Mesendoderm (in vitro differentiated cells): Measurements from ENCODE around the gene HEBP1.

Experiments used
- DNase-seq: peaks from one replicate; pipeline ENCODE4 v3.0.0; 2013
- H2AK5ac ChIP-seq: 2 replicates; pipeline ENCODE4 v1.6.1; 2013; ENCODE audit warnings: low read length, inconsistent platforms
- H2BK120ac ChIP-seq: 2 replicates; pipeline ENCODE4 v1.6.1; 2013; ENCODE audit warnings: low read depth, mild to moderate bottlenecking, low read length, moderate library complexity, mixed read lengths
- H2BK15ac ChIP-seq: replicated peaks from 2 replicates; pipeline ENCODE4 v1.6.1; 2013; ENCODE audit warnings: low read depth, mild to moderate bottlenecking, moderate library complexity
- H2BK5ac ChIP-seq: 2 replicates; pipeline ENCODE4 v1.6.1; 2013; ENCODE audit warnings: low read length, inconsistent platforms
- H3K18ac ChIP-seq: 2 replicates; pipeline ENCODE4 v1.6.1; 2013; ENCODE audit warnings: mild to moderate bottlenecking, low read length, mixed read lengths
- H3K23ac ChIP-seq: one replicate; pipeline ENCODE4 v1.6.1; 2013; ENCODE audit warnings: low read length
- H3K27ac ChIP-seq: 2 replicates; pipeline ENCODE4 v1.5.1; 2013; ENCODE audit warnings: low read depth, mild to moderate bottlenecking, inconsistent platforms, low read length, moderate library complexity
- H3K27me3 ChIP-seq: 2 replicates; pipeline ENCODE4 v1.6.1; 2013; ENCODE audit warnings: low read length, control low read depth, mild to moderate bottlenecking, inconsistent platforms; ENCODE audit not compliant: insufficient read depth, poor library complexity
- H3K36me3 ChIP-seq: 2 replicates; pipeline ENCODE4 v1.6.1; 2013; ENCODE audit warnings: low read length, inconsistent platforms; ENCODE audit not compliant: control insufficient read depth, insufficient read depth
- H3K4ac ChIP-seq: one replicate; pipeline ENCODE4 v1.6.1; 2013; ENCODE audit warnings: low read depth, mild to moderate bottlenecking, low read length, moderate library complexity
- H3K4me1 ChIP-seq: 2 replicates; pipeline ENCODE4 v1.6.1; 2013; ENCODE audit warnings: low read depth, low read length, inconsistent platforms; ENCODE audit not compliant: control insufficient read depth
- H3K4me2 ChIP-seq: 2 replicates; pipeline ENCODE4 v1.6.1; 2013; ENCODE audit warnings: low read length
- H3K4me3 ChIP-seq: 2 replicates; pipeline ENCODE4 v1.5.1; 2013; ENCODE audit warnings: mild to moderate bottlenecking, low read length
- H3K56ac ChIP-seq: one replicate; pipeline ENCODE4 v1.6.1; 2013; ENCODE audit warnings: low read length
- H3K79me1 ChIP-seq: 2 replicates; pipeline ENCODE4 v1.6.1; 2013; ENCODE audit warnings: low read length, inconsistent platforms
- H3K79me2 ChIP-seq: 2 replicates; pipeline ENCODE4 v1.6.1; 2013; ENCODE audit warnings: mild to moderate bottlenecking, low read length; ENCODE audit not compliant: control insufficient read depth, insufficient read depth
- H3K9ac ChIP-seq: 2 replicates; pipeline ENCODE4 v1.6.1; 2013; ENCODE audit warnings: low read length, inconsistent platforms
- H4K5ac ChIP-seq: one replicate; pipeline ENCODE4 v1.6.1; 2013; ENCODE audit warnings: low read length
- H4K8ac ChIP-seq: one replicate; pipeline ENCODE4 v1.6.1; 2013; ENCODE audit warnings: low read depth, mild to moderate bottlenecking, control low read depth, low read length, moderate library complexity
- WGBS: extraction: QIAGEN DNeasy Blood & Tissue Kit; methylation state at CpG from one replicate; pipeline ENCODE4 v1.1.7; 2013; ENCODE audit warnings: low lambda C conversion rate, missing lambda C conversion rate; ENCODE audit not compliant: insufficient coverage; ENCODE audit errors: extremely low coverage; 5-methylcytosine and 5-hydroxymethylcytosine counted together

Gene HEBP1

GRCh38 chr12:13023811-13024530, 23.9 kb upstream of the HEBP1 start:
- Histone ChIP-seq H2BK5ac (no peak overlapping the region), H2BK120ac (no peak overlapping the region), H2AK5ac (no peak overlapping the region), H3K27ac (no peak overlapping the region), H4K5ac (no peak overlapping the region), H3K79me2 (no peaks in the 10 kb centered on the region), H3K4me1 (peaks cover 2% of the 10 kb centered on the region), H3K18ac (no peak overlapping the region), H2BK15ac (no peak overlapping the region), H3K36me3 (no peaks in the 10 kb centered on the region), H4K8ac (no peak overlapping the region), H3K4ac (no peak overlapping the region), H3K4me2 (no peak overlapping the region), H3K23ac (no peak overlapping the region), H3K79me1 (no peaks in the 10 kb centered on the region), H3K9ac (no peak overlapping the region), H3K27me3 (no peaks in the 10 kb centered on the region), H3K4me3 (no peak overlapping the region), H3K56ac (no peak overlapping the region)
- no CpG with 5 or more reads among the region's 6 CpGs for WGBS
- no peak for DNase-seq

- Histone ChIP-seq H3K27ac (no peak overlapping the region), H3K4me3 (no peak overlapping the region), H3K4me2 (no peak overlapping the region), H3K9ac (no peak overlapping the region), H3K36me3 (no peaks in the 10 kb centered on the region), H2BK120ac (no peak overlapping the region), H3K18ac (no peak overlapping the region), H2BK15ac (no peak overlapping the region), H3K79me2 (no peaks in the 10 kb centered on the region), H4K5ac (no peak overlapping the region), H3K23ac (no peak overlapping the region), H3K4me1 (peaks cover 2% of the 10 kb centered on the region), H4K8ac (no peak overlapping the region), H3K4ac (no peak overlapping the region), H3K79me1 (no peaks in the 10 kb centered on the region), H2AK5ac (no peak overlapping the region), H3K56ac (no peak overlapping the region), H2BK5ac (no peak overlapping the region), H3K27me3 (no peaks in the 10 kb centered on the region)
- DNase-seq, result no peak
- no CpG with 5 or more reads among the region's 6 CpGs for WGBS
Measured at GRCh38 chr12:13022851-13023271, 22.8 kb upstream of the HEBP1 start.

- Histone ChIP-seq H2BK5ac (no peak overlapping the region), H3K79me1 (no peaks in the 10 kb centered on the region), H3K56ac (no peak overlapping the region), H3K18ac (no peak overlapping the region), H4K5ac (no peak overlapping the region), H3K36me3 (no peaks in the 10 kb centered on the region), H2BK120ac (no peak overlapping the region), H4K8ac (no peak overlapping the region), H3K79me2 (no peaks in the 10 kb centered on the region), H3K27me3 (no peaks in the 10 kb centered on the region), H3K4me2 (no peak overlapping the region), H3K27ac (no peak overlapping the region), H3K4me1 (no peaks in the 10 kb centered on the region), H2BK15ac (no peak overlapping the region), H3K4me3 (no peak overlapping the region), H3K4ac (no peak overlapping the region), H2AK5ac (no peak overlapping the region), H3K9ac (no peak overlapping the region), H3K23ac (no peak overlapping the region)
- WGBS, result no CpG with 5 or more reads among the region's 6 CpGs
- DNase-seq, result no peak
Measured at GRCh38 chr12:13011098-13011497, 11.0 kb upstream of the HEBP1 start.

- no peak overlapping the region for H3K23ac ChIP-seq
- no peak overlapping the region for H2BK15ac ChIP-seq
- H3K27me3 ChIP-seq, result no peaks in the 10 kb centered on the region
- H3K4me2 ChIP-seq, result no peak overlapping the region
- H3K9ac ChIP-seq, result no peak overlapping the region
- H4K8ac ChIP-seq, result no peak overlapping the region
- no peak overlapping the region for H3K4me3 ChIP-seq
- no peaks in the 10 kb centered on the region for H3K79me2 ChIP-seq
- no peak overlapping the region for H4K5ac ChIP-seq
- H3K56ac ChIP-seq, result no peak overlapping the region
- no peak overlapping the region for H2BK120ac ChIP-seq
- DNase-seq, result no peak
- H3K79me1 ChIP-seq, result no peaks in the 10 kb centered on the region
- no peaks in the 10 kb centered on the region for H3K36me3 ChIP-seq
- H3K27ac ChIP-seq, result no peak overlapping the region
- no CpG with 5 or more reads among the region's 5 CpGs for WGBS
- no peak overlapping the region for H2AK5ac ChIP-seq
- H2BK5ac ChIP-seq, result no peak overlapping the region
- H3K4me1 ChIP-seq, result no peaks in the 10 kb centered on the region
- no peak overlapping the region for H3K18ac ChIP-seq
- no peak overlapping the region for H3K4ac ChIP-seq
Measured at GRCh38 chr12:13008741-13009380, 8.8 kb upstream of the HEBP1 start.

GRCh38 chr12:13007496-13008233, 7.6 kb upstream of the HEBP1 start:
- Histone ChIP-seq H2AK5ac (no peak overlapping the region), H3K36me3 (no peaks in the 10 kb centered on the region), H4K8ac (no peak overlapping the region), H3K79me1 (no peaks in the 10 kb centered on the region), H2BK15ac (no peak overlapping the region), H3K18ac (no peak overlapping the region), H3K56ac (no peak overlapping the region), H3K4me2 (no peak overlapping the region), H2BK120ac (no peak overlapping the region), H3K79me2 (no peaks in the 10 kb centered on the region), H3K27me3 (no peaks in the 10 kb centered on the region), H3K4me3 (no peak overlapping the region), H4K5ac (no peak overlapping the region), H3K4me1 (no peaks in the 10 kb centered on the region), H3K27ac (no peak overlapping the region), H2BK5ac (no peak overlapping the region), H3K9ac (no peak overlapping the region), H3K4ac (no peak overlapping the region), H3K23ac (no peak overlapping the region)
- no CpG with 5 or more reads among the region's 7 CpGs for WGBS
- DNase-seq, result no peak
